DOHH2 (cell line): ENCODE measurements around the gene RPL28.

Experiments
- CTCF ChIP-seq: fragments of 200-600 bp; sonication (generic); IDR thresholded peaks from one replicate; pipeline ENCODE4 v1.5.1; 2014; ENCODE audit warnings: antibody characterized with exemption, mild to moderate bottlenecking, low read depth, low read length; ENCODE audit not compliant: poor library complexity, severe bottlenecking
- EZH2phosphoT487 ChIP-seq: fragments of 200-600 bp; sonication (generic); IDR thresholded peaks from 2 replicates; pipeline ENCODE4 v1.6.1; 2017; ENCODE audit warnings: borderline replicate concordance, mild to moderate bottlenecking, antibody characterized with exemption, low read length, moderate library complexity, mixed read lengths

GRCh38 chr19:55391702-55392615 lies 6.2 kb downstream of the RPL28 start:
- TF ChIP-seq CTCF (no peak), EZH2phosphoT487 (no peak)
